ENCODE data around the gene CLDN25. TPM values are rescaled to one million over a fixed set of nuclear protein-coding genes. Genes with fewer than 3 reads are reported as not detected.

The CLDN25 gene
- total and polyA plus RNA-seq, 8 donors: not detected

DNA sequence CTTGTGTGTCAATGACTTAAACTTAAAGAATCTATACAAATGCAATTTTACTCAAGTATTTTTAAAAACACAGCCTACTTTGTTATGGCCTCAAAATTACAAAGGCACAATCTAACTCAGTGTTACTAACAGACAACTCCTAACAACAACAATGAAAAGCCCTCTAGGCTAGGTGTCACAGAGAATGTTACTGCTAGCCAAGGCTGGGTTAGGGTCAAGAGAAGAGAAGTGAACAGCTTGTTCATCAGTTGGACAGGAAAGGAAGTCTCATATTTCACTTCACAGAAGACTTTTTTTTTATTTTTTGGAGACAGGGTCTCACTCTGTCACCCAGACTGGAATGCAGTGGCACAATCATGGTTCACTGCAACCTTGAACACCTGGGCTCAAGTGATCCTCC, 26.0 kb downstream of the CLDN25 start:
- Histone ChIP-seq H3K27me3 (no peaks in the 10 kb centered on the region), H3K36me3 (peaks cover 0 to 37% (median 0%) of the 10 kb centered on the region in 3 donors)
- no peak for FAIRE-seq

DNA sequence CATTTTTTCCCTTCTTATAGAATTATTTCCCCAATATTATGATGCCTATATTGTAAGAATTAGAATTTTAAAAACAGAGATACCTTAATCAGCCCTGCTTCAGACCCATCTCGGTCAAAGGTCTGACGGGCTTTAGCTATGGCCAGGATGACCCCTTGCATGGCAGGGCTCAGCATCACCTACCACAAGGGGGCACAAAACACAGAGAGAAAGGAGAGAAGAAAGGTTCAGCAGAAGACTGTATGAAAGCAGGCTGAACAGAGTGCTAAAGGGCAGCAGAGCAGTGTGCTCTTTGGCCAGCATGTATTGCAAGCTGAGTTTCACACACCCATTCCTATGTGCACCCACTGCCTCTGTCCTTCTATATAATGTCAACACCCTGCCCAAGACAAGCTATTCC, 26.8 kb downstream of the CLDN25 start:
- TF ChIP-seq, protein P1, sequence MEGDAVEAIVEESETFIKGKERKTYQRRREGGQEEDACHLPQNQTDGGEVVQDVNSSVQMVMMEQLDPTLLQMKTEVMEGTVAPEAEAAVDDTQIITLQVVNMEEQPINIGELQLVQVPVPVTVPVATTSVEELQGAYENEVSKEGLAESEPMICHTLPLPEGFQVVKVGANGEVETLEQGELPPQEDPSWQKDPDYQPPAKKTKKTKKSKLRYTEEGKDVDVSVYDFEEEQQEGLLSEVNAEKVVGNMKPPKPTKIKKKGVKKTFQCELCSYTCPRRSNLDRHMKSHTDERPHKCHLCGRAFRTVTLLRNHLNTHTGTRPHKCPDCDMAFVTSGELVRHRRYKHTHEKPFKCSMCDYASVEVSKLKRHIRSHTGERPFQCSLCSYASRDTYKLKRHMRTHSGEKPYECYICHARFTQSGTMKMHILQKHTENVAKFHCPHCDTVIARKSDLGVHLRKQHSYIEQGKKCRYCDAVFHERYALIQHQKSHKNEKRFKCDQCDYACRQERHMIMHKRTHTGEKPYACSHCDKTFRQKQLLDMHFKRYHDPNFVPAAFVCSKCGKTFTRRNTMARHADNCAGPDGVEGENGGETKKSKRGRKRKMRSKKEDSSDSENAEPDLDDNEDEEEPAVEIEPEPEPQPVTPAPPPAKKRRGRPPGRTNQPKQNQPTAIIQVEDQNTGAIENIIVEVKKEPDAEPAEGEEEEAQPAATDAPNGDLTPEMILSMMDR (IDR thresholded peaks at IDR 0.05): peak in 1 of 4 donors; percentile 13
- FAIRE-seq (no peak), DNase-seq (no peak)

More for the DNA sequence above, 26.0 kb downstream of the CLDN25 start:
- no peak overlapping the region for H3K4me3 ChIP-seq
- no peaks in the 10 kb centered on the region for H3K9me3 ChIP-seq
- no peak for ATAC-seq
- H3K4me1 ChIP-seq: no peaks in the 10 kb centered on the region
- no peak for DNase-seq
- intact Hi-C loops (cut with DNase I): no loop called here
- TF ChIP-seq, protein P1 (IDR thresholded peaks at IDR 0.05): no peak
- no peak overlapping the region for H3K27ac ChIP-seq

DNA sequence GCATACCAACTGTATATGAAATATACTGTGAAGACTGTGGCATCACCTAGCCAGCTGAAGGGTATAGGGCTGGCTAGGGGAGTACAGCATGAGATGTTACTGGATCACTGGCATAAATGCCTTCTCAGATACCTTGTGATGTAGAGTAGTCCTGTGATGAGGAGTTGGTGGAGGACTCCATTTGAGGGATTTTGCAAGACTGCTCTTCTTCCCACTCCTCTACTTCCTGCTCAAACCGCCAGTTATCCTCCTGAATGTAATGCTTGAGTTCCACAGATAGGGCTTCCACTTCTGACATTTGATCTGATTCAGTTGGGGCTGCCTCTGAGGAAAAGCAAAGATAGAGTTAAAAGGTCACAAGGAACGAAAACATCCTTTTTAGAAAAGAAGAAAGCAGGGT, 29.3 kb downstream of the CLDN25 start:
- DNase-seq (no peak), FAIRE-seq (no peak), ATAC-seq (no peak)
- intact Hi-C loops (cut with DNase I): no loop called here
- peaks cover 0 to 24% (median 0%) of the 10 kb centered on the region in 3 donors for H3K36me3 ChIP-seq
- no peaks in the 10 kb centered on the region for H3K9me3 ChIP-seq
- 48 to 50% methylated on average over 2 of the region's 2 CpGs for WGBS, 2 donors
- H3K27me3 ChIP-seq: no peaks in the 10 kb centered on the region
- TF ChIP-seq, protein P1 (IDR thresholded peaks at IDR 0.05): no peak
- H3K4me3 ChIP-seq: no peak overlapping the region
- H3K4me1 ChIP-seq: no peaks in the 10 kb centered on the region
- H3K27ac ChIP-seq: no peak overlapping the region

More for the DNA sequence above, 26.8 kb downstream of the CLDN25 start:
- peaks cover 0 to 37% (median 0%) of the 10 kb centered on the region in 3 donors for H3K36me3 ChIP-seq
- no peaks in the 10 kb centered on the region for H3K9me3 ChIP-seq
- H3K27ac ChIP-seq: no peak overlapping the region
- H3K4me1 ChIP-seq: no peaks in the 10 kb centered on the region
- ATAC-seq: no peak
- no peaks in the 10 kb centered on the region for H3K27me3 ChIP-seq
- intact Hi-C loops (cut with DNase I): no loop called here
- 92 to 98% methylated on average over 2 of the region's 2 CpGs for WGBS, 2 donors
- no peak overlapping the region for H3K4me3 ChIP-seq

DNA sequence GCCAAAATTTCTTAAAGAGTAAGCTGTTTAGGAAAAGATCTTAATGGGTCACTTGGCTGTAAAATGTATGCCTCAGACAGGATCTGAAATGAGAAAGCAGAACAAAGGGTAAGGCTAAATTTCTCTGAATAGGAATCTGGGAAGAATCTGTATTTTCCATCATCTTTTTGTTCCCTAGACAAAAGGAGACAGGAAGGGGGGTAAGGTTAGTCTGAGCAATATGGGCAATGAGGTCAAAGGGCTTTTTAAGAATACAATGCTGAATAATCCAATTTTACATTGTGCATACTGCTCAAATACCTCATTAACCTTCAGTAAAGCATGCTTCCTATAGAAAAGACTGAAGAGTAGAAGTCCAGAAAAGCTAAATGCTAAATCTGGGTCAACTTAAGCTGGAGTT, 34.6 kb downstream of the CLDN25 start:
- peaks cover 0 to 5% (median 0%) of the 10 kb centered on the region in 3 donors for H3K36me3 ChIP-seq
- TF ChIP-seq, protein P1 (IDR thresholded peaks at IDR 0.05): no peak
- H3K4me1 ChIP-seq: no peaks in the 10 kb centered on the region
- H3K9me3 ChIP-seq: no peaks in the 10 kb centered on the region
- ATAC-seq (no peak), FAIRE-seq (no peak), DNase-seq (no peak)
- no peak overlapping the region for H3K27ac ChIP-seq
- no peak overlapping the region for H3K4me3 ChIP-seq
- no peaks in the 10 kb centered on the region for H3K27me3 ChIP-seq
- intact Hi-C loops (cut with DNase I): no loop called here

DNA sequence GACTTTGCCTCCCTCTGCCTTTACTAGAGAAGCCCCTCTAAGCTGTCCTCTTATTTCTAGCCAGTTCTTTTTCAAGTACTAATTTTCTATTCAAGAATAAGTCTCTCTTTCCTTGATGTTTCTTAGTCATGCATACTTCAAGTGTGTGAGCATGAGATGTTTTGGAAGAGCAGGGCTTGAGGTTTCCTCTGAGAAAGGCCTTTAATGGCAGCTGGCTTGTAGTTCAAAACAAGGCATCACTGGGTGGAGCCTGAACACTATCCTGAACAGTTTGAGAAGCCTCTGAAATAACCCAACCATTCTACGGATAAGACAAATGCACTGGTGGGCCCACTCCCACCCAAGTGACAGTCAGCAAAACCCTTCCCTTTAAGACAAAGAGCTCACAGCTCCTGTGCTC, 37.6 kb downstream of the CLDN25 start:
- FAIRE-seq (no peak), ATAC-seq (no peak), DNase-seq (no peak)
- TF ChIP-seq, protein P1 (IDR thresholded peaks at IDR 0.05): no peak
- Histone ChIP-seq H3K4me3 (no peak overlapping the region), H3K27me3 (no peaks in the 10 kb centered on the region), H3K9me3 (no peaks in the 10 kb centered on the region), H3K4me1 (no peaks in the 10 kb centered on the region), H3K36me3 (peaks cover 0 to 4% (median 0%) of the 10 kb centered on the region in 3 donors), H3K27ac (no peak overlapping the region)
- WGBS, 2 donors: 95 to 100% methylated on average over 1 of the region's 1 CpG
- intact Hi-C loops (cut with DNase I): no loop called here

All from pancreas (tissue), 10 donors.